OCI-LY7 (cell line): Measurements from ENCODE around the gene NAA15. TPM values are rescaled to one million over a fixed set of nuclear protein-coding genes. Genes with fewer than 3 reads are reported as not detected.
"Not testable (repeated sequence)": the region's sequence is repeated elsewhere in the genome, so short reads cannot be mapped to it uniquely, and the experiment has no call there.

Source experiments
- BruUV-seq: library from RNA; stranded (reverse); fragments of 400-500 nt; replicated peaks from 2 replicates; lab custom pipeline; 2021; lab: Mats Ljungman, UMichigan
- CTCF ChIA-PET: fragments of 300-600 bp; sonication (Branson Sonifier 250); formaldehyde crosslinking; loops from one replicate; lab custom pipeline; 2022; ENCODE audit warnings: antibody characterized with exemption; ENCODE audit not compliant: unreplicated experiment; lab: Charles Lee
- POLR2A ChIA-PET: fragments of 300-600 bp; sonication (Branson Sonifier 250); formaldehyde crosslinking; loops from one replicate; lab custom pipeline; 2022; ENCODE audit warnings: antibody characterized with exemption; lab: Charles Lee
- DNase-seq: peaks from one replicate; pipeline ENCODE4 v3.0.0-alpha.2; 2015; ENCODE audit warnings: low spot score
- H2AFZ ChIP-seq: fragments of 200-600 bp; sonication (generic), shearing (Covaris generic); 2 replicates; pipeline ENCODE4 v1.6.1; 2014; ENCODE audit warnings: mild to moderate bottlenecking, antibody characterized with exemption, low read length, moderate library complexity
- H3K27ac ChIP-seq: fragments of 200-600 bp; sonication (generic); 2 replicates; pipeline ENCODE4 v1.5.1; 2014; ENCODE audit warnings: mixed run types, low read depth, mild to moderate bottlenecking, moderate library complexity, low read length, inconsistent platforms; ENCODE audit not compliant: poor library complexity, severe bottlenecking
- H3K36me3 ChIP-seq: fragments of 200-600 bp; sonication (generic); 2 replicates; pipeline ENCODE4 v1.6.1; 2014; ENCODE audit warnings: mild to moderate bottlenecking, antibody characterized with exemption, low read length, moderate library complexity, mixed read lengths; ENCODE audit not compliant: insufficient read depth
- H3K4me1 ChIP-seq: fragments of 200-600 bp; sonication (generic); 2 replicates; pipeline ENCODE4 v1.5.1; 2014; ENCODE audit warnings: mild to moderate bottlenecking, low read length; ENCODE audit not compliant: insufficient read depth, poor library complexity, severe bottlenecking
- H3K4me2 ChIP-seq: fragments of 200-600 bp; sonication (generic); 2 replicates; pipeline ENCODE4 v1.6.1; 2014; ENCODE audit warnings: mild to moderate bottlenecking, low read length
- H3K4me3 ChIP-seq: fragments of 200-600 bp; sonication (generic); 2 replicates; pipeline ENCODE4 v1.5.1; 2014; ENCODE audit warnings: mild to moderate bottlenecking, low read depth, low read length; ENCODE audit not compliant: poor library complexity, severe bottlenecking
- H3K79me2 ChIP-seq: fragments of 200-600 bp; sonication (generic); 2 replicates; pipeline ENCODE4 v1.6.1; 2016; ENCODE audit warnings: low read depth, mild to moderate bottlenecking, low read length, moderate library complexity, mixed read lengths; ENCODE audit not compliant: insufficient read depth
- H3K9me2 ChIP-seq: fragments of 200-600 bp; sonication (generic); 2 replicates; pipeline ENCODE4 v1.6.1; 2016; ENCODE audit warnings: mild to moderate bottlenecking, low read length, mixed read lengths; ENCODE audit not compliant: insufficient read depth
- H3K9me3 ChIP-seq: fragments of 200-600 bp; sonication (generic); 2 replicates; pipeline ENCODE4 v1.6.1; 2014; ENCODE audit warnings: mild to moderate bottlenecking, mixed run types, low read length, mixed read lengths
- H4K20me1 ChIP-seq: fragments of 200-600 bp; sonication (generic); 2 replicates; pipeline ENCODE4 v1.6.1; 2014; ENCODE audit warnings: mild to moderate bottlenecking, antibody characterized with exemption, low read length, moderate library complexity, mixed read lengths; ENCODE audit not compliant: insufficient read depth
- EZH2phosphoT487 ChIP-seq: fragments of 200-600 bp; sonication (generic); IDR thresholded peaks from 2 replicates; pipeline ENCODE4 v1.6.1; 2018; ENCODE audit warnings: low read depth, borderline replicate concordance, mild to moderate bottlenecking, mixed run types, antibody characterized with exemption, low read length, moderate library complexity, mixed read lengths
- intact Hi-C: fragments of 100-400 bp; cut with micrococcal nuclease; formaldehyde crosslinking; loops from one replicate; pipeline ENCODE4 v1.10.0; 2022; ENCODE audit not compliant: unreplicated experiment
- small RNA-seq: library from RNA; depleted of rRNA; stranded (forward); fragments of <200 nt; gene quantifications from one replicate; pipeline ENCODE3, GENCODE V24; 2014
- total RNA-seq, 2 experiments: library from RNA; depleted of rRNA in 1 of 2; stranded (reverse); fragments of >200 nt in 1 of 2; shearing (Covaris generic) in 1 of 2; gene quantifications; 2 replicates each; pipeline ENCODE4 v1.2.3, GENCODE V29; 2014 to 2022
- TF ChIP-seq, protein P1 (sequence below): fragments of 200-600 bp; sonication (generic); conservative IDR thresholded peaks from 2 replicates; pipeline ENCODE4 v1.5.1; 2014; ENCODE audit warnings: mild to moderate bottlenecking, antibody characterized with exemption, low read length, moderate library complexity, mixed read lengths

Gene NAA15
- total RNA-seq, 2 experiments from 2014 or later: 45.3 to 95.9 TPM

DNA sequence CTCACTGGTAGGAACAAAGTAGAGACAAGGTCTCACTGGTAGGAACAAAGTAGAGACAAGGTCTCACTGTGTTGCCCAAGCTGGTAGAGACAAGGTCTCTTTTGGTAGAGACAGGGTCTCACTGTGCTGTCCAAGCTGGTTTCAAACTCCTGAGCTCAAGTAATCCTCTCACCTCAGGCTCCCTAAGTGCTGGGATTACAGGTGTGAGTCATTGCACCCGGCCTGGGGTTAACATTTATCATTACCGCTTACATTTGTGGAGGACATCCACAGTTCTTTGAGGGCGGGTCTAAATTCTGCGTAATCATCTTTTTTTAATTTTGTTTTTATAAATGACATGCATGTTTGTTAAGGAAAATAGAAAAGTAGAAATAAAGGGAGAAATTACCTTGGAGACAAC is 164.6 kb downstream of the NAA15 start:
- intact Hi-C loops: loop anchor here (1.0 kb wide), 1 partner anchor 31 kb away; no protein-coding TSS in a partner anchor
- H3K9me2 ChIP-seq: no peaks in the 10 kb centered on the region
- no peaks in the 10 kb centered on the region for H4K20me1 ChIP-seq
- ChIA-PET POLR2A (interaction anchor here (1.4 kb wide), 1 partner anchor 10 kb away, joined by 4 read pairs; no protein-coding TSS in a partner anchor), CTCF (no interaction called here)
- no TSS peak for BruUV-seq
- peaks cover 38% of the 10 kb centered on the region for H3K79me2 ChIP-seq
- no peak overlapping the region for H3K4me3 ChIP-seq
- H3K4me1 ChIP-seq: no peaks in the 10 kb centered on the region
- H3K4me2 ChIP-seq: no peak overlapping the region
- peaks cover 11% of the 10 kb centered on the region; the same call in 1 of the 2 replicates for H3K9me3 ChIP-seq
- no peak overlapping the region for H2AFZ ChIP-seq
- H3K36me3 ChIP-seq: peaks cover 17% of the 10 kb centered on the region
- no peak for DNase-seq
- TF ChIP-seq, protein P1, sequence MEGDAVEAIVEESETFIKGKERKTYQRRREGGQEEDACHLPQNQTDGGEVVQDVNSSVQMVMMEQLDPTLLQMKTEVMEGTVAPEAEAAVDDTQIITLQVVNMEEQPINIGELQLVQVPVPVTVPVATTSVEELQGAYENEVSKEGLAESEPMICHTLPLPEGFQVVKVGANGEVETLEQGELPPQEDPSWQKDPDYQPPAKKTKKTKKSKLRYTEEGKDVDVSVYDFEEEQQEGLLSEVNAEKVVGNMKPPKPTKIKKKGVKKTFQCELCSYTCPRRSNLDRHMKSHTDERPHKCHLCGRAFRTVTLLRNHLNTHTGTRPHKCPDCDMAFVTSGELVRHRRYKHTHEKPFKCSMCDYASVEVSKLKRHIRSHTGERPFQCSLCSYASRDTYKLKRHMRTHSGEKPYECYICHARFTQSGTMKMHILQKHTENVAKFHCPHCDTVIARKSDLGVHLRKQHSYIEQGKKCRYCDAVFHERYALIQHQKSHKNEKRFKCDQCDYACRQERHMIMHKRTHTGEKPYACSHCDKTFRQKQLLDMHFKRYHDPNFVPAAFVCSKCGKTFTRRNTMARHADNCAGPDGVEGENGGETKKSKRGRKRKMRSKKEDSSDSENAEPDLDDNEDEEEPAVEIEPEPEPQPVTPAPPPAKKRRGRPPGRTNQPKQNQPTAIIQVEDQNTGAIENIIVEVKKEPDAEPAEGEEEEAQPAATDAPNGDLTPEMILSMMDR: no peak
- no peak for TF ChIP-seq EZH2phosphoT487
- H3K27ac ChIP-seq: no peak overlapping the region

DNA sequence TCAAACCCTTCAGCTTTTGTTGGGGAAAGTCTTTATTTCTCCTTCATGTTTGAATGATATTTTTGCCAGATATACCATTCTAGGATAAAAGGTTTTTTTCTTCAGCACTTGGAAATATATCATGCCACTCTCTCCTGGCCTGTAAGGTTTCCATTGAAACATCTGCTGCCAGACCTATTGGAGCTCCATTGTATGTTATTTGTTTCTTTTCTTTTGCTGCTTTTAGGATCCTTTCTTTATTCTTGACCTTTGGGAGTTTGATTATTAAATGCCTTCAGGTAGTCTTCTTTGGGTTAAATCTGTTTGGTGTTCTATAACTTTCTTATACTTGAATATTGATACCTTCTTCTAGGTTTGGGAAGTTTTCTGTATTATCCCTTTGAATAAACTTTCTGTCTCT is 167.5 kb downstream of the NAA15 start:
- Histone ChIP-seq H3K79me2 (peaks cover 28% of the 10 kb centered on the region), H3K36me3 (peaks cover 22% of the 10 kb centered on the region), H3K9me3 (peaks cover 26% of the 10 kb centered on the region; the same call in 1 of the 2 replicates)
- H3K4me1 ChIP-seq, CTCF ChIA-PET, H2AFZ ChIP-seq, DNase-seq, intact Hi-C loops, BruUV-seq, H3K9me2 ChIP-seq, H3K27ac ChIP-seq, H4K20me1 ChIP-seq, H3K4me3 ChIP-seq, H3K4me2 ChIP-seq: not testable (repeated sequence)
- POLR2A ChIA-PET: interaction anchor here (1.4 to 1.9 kb wide), 2 partner anchors 12 to 36 kb away, joined by 4 to 6 read pairs; no protein-coding TSS in a partner anchor

DNA sequence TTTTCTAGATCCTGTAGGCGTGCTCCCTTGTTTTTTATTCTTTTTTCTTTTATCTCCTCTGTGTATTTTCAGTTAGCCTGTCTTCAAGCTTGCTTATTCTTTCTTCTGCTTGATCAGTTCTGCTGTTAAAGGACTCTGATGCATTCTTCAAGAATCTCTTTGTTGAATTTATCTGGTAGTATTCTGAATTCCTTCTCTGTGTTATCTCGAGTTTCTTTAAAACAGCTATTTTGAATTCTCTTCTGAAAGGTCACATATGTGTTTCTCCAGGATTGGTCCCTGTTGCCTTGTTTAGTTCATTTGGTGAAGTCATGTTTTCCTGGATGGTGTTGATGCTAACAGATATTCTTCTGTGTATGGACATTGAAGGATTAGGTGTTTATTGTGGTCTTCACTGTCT is 167.9 kb downstream of the NAA15 start:
- no peak overlapping the region for H3K4me2 ChIP-seq
- H3K9me2 ChIP-seq: no peaks in the 10 kb centered on the region
- ChIA-PET POLR2A (interaction anchor here (1.4 to 1.9 kb wide), 2 partner anchors 13 to 35 kb away, joined by 4 to 6 read pairs; no protein-coding TSS in a partner anchor), CTCF (no interaction called here)
- TF ChIP-seq EZH2phosphoT487: no peak
- TF ChIP-seq, protein P1: no peak
- H2AFZ ChIP-seq: no peak overlapping the region
- no peaks in the 10 kb centered on the region for H3K4me1 ChIP-seq
- H3K36me3 ChIP-seq: peaks cover 23% of the 10 kb centered on the region
- peaks cover 23% of the 10 kb centered on the region for H3K79me2 ChIP-seq
- peaks cover 26% of the 10 kb centered on the region; the same call in 1 of the 2 replicates for H3K9me3 ChIP-seq
- no peaks in the 10 kb centered on the region for H4K20me1 ChIP-seq
- no peak for DNase-seq
- no TSS peak for BruUV-seq
- H3K4me3 ChIP-seq: no peak overlapping the region
- intact Hi-C loops: no loop called here
- no peak overlapping the region for H3K27ac ChIP-seq

Small RNA genes lying within 50 kb of the gene (small RNA-seq; reads per million reads assigned to genes)
- gene RF01225: not detected
- gene RNU6-1074P: not detected
- gene RNU6-1214P: not detected

Other genes with a start within 250 kb of the NAA15 start
- gene ELF2, start 124.3 kb upstream of the NAA15 start, total RNA-seq (2014; rRNA removed; shearing (Covaris generic)): 49.1 and 49.6 TPM in 2 replicates
- 57.0 and 62.0 TPM in 2 replicates for gene ELF2, start 124.3 kb upstream of the NAA15 start, total RNA-seq (2022)
- gene MGARP, start 21.3 kb upstream of the NAA15 start, total RNA-seq (2014; rRNA removed; shearing (Covaris generic)): 0.88 and 2.6 TPM in 2 replicates
- 0.28 TPM in 1 of 2 replicates, not detected in the other for gene MGARP, start 21.3 kb upstream of the NAA15 start, total RNA-seq (2022)
- 52.1 and 82.6 TPM in 2 replicates for gene NDUFC1, start 972 bp downstream of the NAA15 start, total RNA-seq (2014; rRNA removed; shearing (Covaris generic))
- gene NDUFC1, start 972 bp downstream of the NAA15 start, total RNA-seq (2022): 63.6 and 69.2 TPM in 2 replicates
- gene RAB33B, start 152.6 kb downstream of the NAA15 start, total RNA-seq (2014; rRNA removed; shearing (Covaris generic)): 9.2 and 11.7 TPM in 2 replicates
- 9.2 and 11.5 TPM in 2 replicates for gene RAB33B, start 152.6 kb downstream of the NAA15 start, total RNA-seq (2022)